ENCODE results near the gene ATXN1. TPM values are rescaled to one million over a fixed set of nuclear protein-coding genes. Genes with fewer than 3 reads are reported as not detected.

Gene ATXN1
- total and polyA plus RNA-seq, 2 experiments from 2014 or later, result 4.8 to 9.1 TPM

GRCh38 chr6:16582446-16583143, 178.7 kb downstream of the ATXN1 start:
- ATAC-seq (no peak), DNase-seq (ENCODE audit: low spot score) (no peak)
- Mint-ChIP-seq H3K36me3 (ENCODE audit: low read depth) (no peaks in the 10 kb centered on the region), H3K4me3 (no peak overlapping the region), H3K27ac (no peak overlapping the region), H3K9me3 (no peaks in the 10 kb centered on the region), H3K27me3 (ENCODE audit: insufficient read depth, low read depth, poor library complexity) (no peaks in the 10 kb centered on the region), H3K4me1 (no peaks in the 10 kb centered on the region; the same call in 2 of the 3 replicates)
- Histone ChIP-seq H3K36me3 (ENCODE audit: insufficient read depth) (no peaks in the 10 kb centered on the region), H3F3A (replicated peaks; ENCODE audit: low read depth) (no peaks in the 10 kb centered on the region), H3K27me3 (ENCODE audit: insufficient read depth) (no peaks in the 10 kb centered on the region), H2AFZ (no peak overlapping the region), H3K27ac (ENCODE audit: low read depth) (no peak overlapping the region), H3K4me3 (no peak overlapping the region), H3K9me2 (ENCODE audit: insufficient read depth) (no peaks in the 10 kb centered on the region), H3K4me1 (ENCODE audit: insufficient read depth) (no peaks in the 10 kb centered on the region), H3K79me2 (replicated peaks; ENCODE audit: insufficient read depth) (no peaks in the 10 kb centered on the region), H3K4me2 (no peak overlapping the region), H4K20me1 (replicated peaks; ENCODE audit: insufficient read depth) (no peaks in the 10 kb centered on the region)
- no peak for TF ChIP-seq REST (IDR thresholded peaks at IDR 0.05; ENCODE audit: unreplicated experiment)
- TF ChIP-seq NANOG (IDR thresholded peaks at IDR 0.05; ENCODE audit: borderline replicate concordance), result no peak
- TF ChIP-seq CREB1 (CRISPR knock-in tag; IDR thresholded peaks at IDR 0.05; ENCODE audit: low read depth), result no peak
- no peak for TF ChIP-seq STAT1 (IDR thresholded peaks at IDR 0.05; ENCODE audit: unreplicated experiment)
- TF ChIP-seq ZNF114 (CRISPR knock-in tag; IDR thresholded peaks at IDR 0.05), result no peak
- no peak for TF ChIP-seq ETS1 (IDR thresholded peaks at IDR 0.05)
- no peak for TF ChIP-seq ZNF462 (CRISPR knock-in tag; IDR thresholded peaks at IDR 0.05)
- no peak for TF ChIP-seq EZH2phosphoT487 (IDR thresholded peaks at IDR 0.05; ENCODE audit: unreplicated experiment)

Data from GM23338 (cell line).